H1 (cell line): ENCODE data around the gene GATD1. TPM values are rescaled to one million over a fixed set of nuclear protein-coding genes. Genes with fewer than 3 reads are reported as not detected.

ENCODE experiments used
- CREB1 ChIP-seq: IDR thresholded peaks from 2 replicates; pipeline ENCODE4 v1.6.1; 2012; ENCODE audit warnings: inconsistent platforms
- NANOG ChIP-seq: IDR thresholded peaks from 2 replicates; pipeline ENCODE4 v1.6.1; 2011; ENCODE audit warnings: low read length, low read depth, mild to moderate bottlenecking, inconsistent platforms; ENCODE audit not compliant: insufficient read depth, poor library complexity, severe bottlenecking
- POU5F1 ChIP-seq: IDR thresholded peaks from 2 replicates; pipeline ENCODE4 v1.6.1; 2011; ENCODE audit warnings: low read depth, mild to moderate bottlenecking, low read length, moderate library complexity
- polyA plus RNA-seq, 7 experiments: library from polyadenylated mRNA; depleted of rRNA in 3 of 7; stranded (reverse) in 5 of 7; unstranded in 2 of 7; fragments of >200 nt in 5 of 7; fragments of 200-250 nt in 2 of 7; gene quantifications; 1 replicate in 5 of 7; 2 replicates in 1 of 7; 4 replicates in 1 of 7; pipeline versions ENCODE4 v1.2.1 to v1.2.3, GENCODE V29; 2011 to 2013; ENCODE audit warnings: missing spikeins in 2 of 7, mixed read lengths in 2 of 7
- total RNA-seq: library from RNA; stranded (reverse); fragmentation: NEBNext Ultra II Directional; extraction: Animal tissue kit (Norgen Biotek cat#: 25700); gene quantifications from 2 replicates; pipeline ENCODE4 v1.2.1, GENCODE V29; 2021

Gene GATD1
- total and polyA plus RNA-seq, 2 of the 8 experiments (the other 6 are each of a cell fraction or from before 2014, with no cell fraction given) = 47.5 to 54.8 TPM

DNA sequence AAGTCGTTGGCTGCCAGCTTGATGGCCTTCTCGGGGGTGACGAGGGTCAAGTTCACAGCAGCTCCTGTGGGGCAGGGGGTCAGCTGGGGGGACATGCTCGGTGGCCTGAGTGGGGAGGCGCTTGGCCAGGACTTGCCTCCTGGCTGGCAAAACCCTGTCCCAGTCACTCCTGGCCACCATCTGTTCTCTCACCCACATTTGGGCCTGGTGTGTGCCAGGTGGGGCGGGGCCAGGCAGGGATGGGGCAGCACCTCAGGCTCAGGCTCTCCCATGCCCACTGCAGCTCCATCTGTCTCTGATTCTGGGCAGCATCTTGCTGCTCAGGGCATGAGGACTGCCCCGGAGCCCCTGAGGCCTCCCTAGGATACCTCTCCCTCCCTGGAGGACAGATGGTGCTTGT is 16.3 kb upstream of the GATD1 start (continued):
- TF ChIP-seq CREB1 = no peak
- no peak for TF ChIP-seq POU5F1
- no peak for TF ChIP-seq NANOG
